OCI-LY1 (cell line): ENCODE results near the gene RPL11.

Source experiments
- H2AFZ ChIP-seq: fragments of 200-600 bp; sonication (generic), shearing (Covaris generic); 2 replicates; pipeline ENCODE4 v1.6.0; 2014; ENCODE audit warnings: antibody characterized with exemption, mild to moderate bottlenecking, low read length
- H3F3A ChIP-seq: fragments of 200-600 bp; sonication (generic), shearing (Covaris generic); 2 replicates; pipeline ENCODE4 v1.6.0; 2014; ENCODE audit warnings: mild to moderate bottlenecking, antibody characterized with exemption, low read length, moderate library complexity; ENCODE audit not compliant: insufficient read depth
- H3K27ac ChIP-seq: fragments of 200-600 bp; sonication (generic); 2 replicates; pipeline ENCODE4 v1.5.1; 2014; ENCODE audit warnings: low read length, mixed run types, mild to moderate bottlenecking, low read depth; ENCODE audit not compliant: poor library complexity, severe bottlenecking
- H3K27me3 ChIP-seq: fragments of 200-600 bp; sonication (generic); 2 replicates; pipeline ENCODE4 v1.6.0; 2014; ENCODE audit warnings: antibody characterized with exemption, mild to moderate bottlenecking, low read length, moderate library complexity; ENCODE audit not compliant: insufficient read depth
- H3K36me3 ChIP-seq: fragments of 200-600 bp; sonication (generic); 2 replicates; pipeline ENCODE4 v1.6.1; 2014; ENCODE audit warnings: mild to moderate bottlenecking, antibody characterized with exemption, low read length, moderate library complexity, mixed read lengths; ENCODE audit not compliant: insufficient read depth
- H3K4me1 ChIP-seq: fragments of 200-600 bp; sonication (generic); 2 replicates; pipeline ENCODE4 v1.5.1; 2014; ENCODE audit warnings: mild to moderate bottlenecking, low read length, moderate library complexity; ENCODE audit not compliant: insufficient read depth, severe bottlenecking
- H3K4me2 ChIP-seq: fragments of 200-600 bp; sonication (generic), shearing (Covaris generic); 2 replicates; pipeline ENCODE4 v1.6.1; 2014; ENCODE audit warnings: low read length
- H3K4me3 ChIP-seq: fragments of 200-600 bp; sonication (generic); 2 replicates; pipeline ENCODE4 v1.5.1; 2014; ENCODE audit warnings: low read length, low read depth, mild to moderate bottlenecking, mixed read lengths; ENCODE audit not compliant: poor library complexity, severe bottlenecking
- H3K79me2 ChIP-seq: fragments of 200-600 bp; shearing (Covaris generic); 2 replicates; pipeline ENCODE4 v1.6.1; 2016; ENCODE audit warnings: mixed run types, low read length, mixed read lengths; ENCODE audit not compliant: insufficient read depth
- H3K9ac ChIP-seq: fragments of 200-600 bp; sonication (generic), shearing (Covaris generic); 2 replicates; pipeline ENCODE4 v1.6.1; 2014; ENCODE audit warnings: mild to moderate bottlenecking, low read length, mixed read lengths
- H3K9me2 ChIP-seq: fragments of 200-600 bp; sonication (generic), shearing (Covaris generic); 2 replicates; pipeline ENCODE4 v1.6.1; 2014; ENCODE audit warnings: low read depth, mild to moderate bottlenecking, low read length, mixed read lengths
- H3K9me3 ChIP-seq: fragments of 200-600 bp; shearing (Covaris generic); 2 replicates; pipeline ENCODE4 v1.6.1; 2014; ENCODE audit warnings: low read length, mixed read lengths
- H4K20me1 ChIP-seq: fragments of 200-600 bp; sonication (generic), shearing (Covaris generic); 2 replicates; pipeline ENCODE4 v1.6.0; 2016; ENCODE audit warnings: mild to moderate bottlenecking, low read length; ENCODE audit not compliant: insufficient read depth
- EZH2 ChIP-seq: fragments of 200-600 bp; sonication (generic), shearing (Covaris generic); IDR thresholded peaks from 2 replicates; pipeline ENCODE4 v1.8.0; 2017; ENCODE audit warnings: borderline replicate concordance, mixed run types, mild to moderate bottlenecking, antibody characterized with exemption, low read length, moderate library complexity, mixed read lengths
- TF ChIP-seq, protein P1 (sequence below): fragments of 200-600 bp; sonication (generic), shearing (Covaris generic); IDR thresholded peaks from 2 replicates; pipeline ENCODE4 v1.5.1; 2017; ENCODE audit warnings: mild to moderate bottlenecking, antibody characterized with exemption, low read length, moderate library complexity, mixed read lengths

RPL11 gene

DNA sequence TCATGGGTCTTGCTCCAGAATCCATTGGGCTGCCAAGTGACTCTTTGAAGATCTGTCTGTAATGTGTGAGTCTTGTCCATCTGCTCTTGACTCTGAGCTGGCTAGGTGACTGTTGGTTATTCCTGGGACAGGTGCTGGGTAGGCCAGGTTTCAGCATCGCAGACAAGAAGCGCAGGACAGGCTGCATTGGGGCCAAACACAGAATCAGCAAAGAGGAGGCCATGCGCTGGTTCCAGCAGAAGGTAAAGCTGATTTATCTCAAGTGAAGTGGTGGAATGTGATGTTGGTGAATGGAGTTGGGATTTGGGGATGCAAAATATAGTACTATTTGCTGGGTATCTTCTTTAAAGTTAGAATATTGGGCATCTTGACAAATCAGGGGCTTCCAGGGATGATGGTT lies 4.1 kb downstream of the RPL11 start:
- peaks cover 86% of the 10 kb centered on the region for H3K36me3 ChIP-seq
- H4K20me1 ChIP-seq: peaks cover 6% of the 10 kb centered on the region; the same call in 1 of the 2 replicates
- no peaks in the 10 kb centered on the region; the same call in 1 of the 2 replicates for H3K9me3 ChIP-seq
- H3K79me2 ChIP-seq: peaks cover 68% of the 10 kb centered on the region
- no peak overlapping the region for H2AFZ ChIP-seq
- no peak overlapping the region for H3K27ac ChIP-seq
- H3K27me3 ChIP-seq: no peaks in the 10 kb centered on the region
- TF ChIP-seq EZH2: no peak
- TF ChIP-seq, protein P1, sequence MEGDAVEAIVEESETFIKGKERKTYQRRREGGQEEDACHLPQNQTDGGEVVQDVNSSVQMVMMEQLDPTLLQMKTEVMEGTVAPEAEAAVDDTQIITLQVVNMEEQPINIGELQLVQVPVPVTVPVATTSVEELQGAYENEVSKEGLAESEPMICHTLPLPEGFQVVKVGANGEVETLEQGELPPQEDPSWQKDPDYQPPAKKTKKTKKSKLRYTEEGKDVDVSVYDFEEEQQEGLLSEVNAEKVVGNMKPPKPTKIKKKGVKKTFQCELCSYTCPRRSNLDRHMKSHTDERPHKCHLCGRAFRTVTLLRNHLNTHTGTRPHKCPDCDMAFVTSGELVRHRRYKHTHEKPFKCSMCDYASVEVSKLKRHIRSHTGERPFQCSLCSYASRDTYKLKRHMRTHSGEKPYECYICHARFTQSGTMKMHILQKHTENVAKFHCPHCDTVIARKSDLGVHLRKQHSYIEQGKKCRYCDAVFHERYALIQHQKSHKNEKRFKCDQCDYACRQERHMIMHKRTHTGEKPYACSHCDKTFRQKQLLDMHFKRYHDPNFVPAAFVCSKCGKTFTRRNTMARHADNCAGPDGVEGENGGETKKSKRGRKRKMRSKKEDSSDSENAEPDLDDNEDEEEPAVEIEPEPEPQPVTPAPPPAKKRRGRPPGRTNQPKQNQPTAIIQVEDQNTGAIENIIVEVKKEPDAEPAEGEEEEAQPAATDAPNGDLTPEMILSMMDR: no peak
- H3F3A ChIP-seq: peaks cover 6% of the 10 kb centered on the region; the same call in 1 of the 2 replicates
- no peak overlapping the region for H3K4me2 ChIP-seq
- no peak overlapping the region for H3K9ac ChIP-seq
- H3K9me2 ChIP-seq: no peaks in the 10 kb centered on the region
- H3K4me3 ChIP-seq: no peak overlapping the region
- peaks cover 34% of the 10 kb centered on the region for H3K4me1 ChIP-seq

DNA sequence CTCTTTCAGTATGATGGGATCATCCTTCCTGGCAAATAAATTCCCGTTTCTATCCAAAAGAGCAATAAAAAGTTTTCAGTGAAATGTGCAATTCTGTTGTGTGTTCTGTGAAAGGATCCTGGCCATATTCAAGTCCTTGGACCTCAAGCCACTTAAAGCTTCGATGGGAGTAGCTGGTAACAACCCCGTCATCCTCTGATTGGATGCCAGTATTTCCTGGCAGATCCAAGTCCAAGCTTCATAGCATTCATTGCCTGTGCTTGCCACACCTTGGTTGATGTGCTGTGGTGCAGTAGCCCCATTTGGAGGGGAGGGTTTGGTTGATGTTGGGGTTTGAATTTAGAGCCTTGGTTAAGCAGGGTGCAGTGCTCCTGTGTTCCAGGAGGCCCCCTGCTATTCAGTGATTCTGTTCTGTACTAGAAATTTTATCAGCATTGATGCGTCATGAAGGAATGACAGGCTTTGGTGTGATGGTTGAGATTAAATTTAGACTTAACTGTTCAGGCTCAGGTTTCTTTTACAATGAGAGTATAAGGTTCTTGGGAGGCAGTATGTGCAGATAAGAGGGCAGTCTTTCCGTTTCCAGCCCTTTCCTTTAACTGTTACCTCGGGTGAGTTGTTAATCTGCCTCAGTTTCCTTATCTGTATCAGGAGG lies 4.9 kb downstream of the RPL11 start:
- H4K20me1 ChIP-seq: peaks cover 6% of the 10 kb centered on the region; the same call in 1 of the 2 replicates

DNA sequence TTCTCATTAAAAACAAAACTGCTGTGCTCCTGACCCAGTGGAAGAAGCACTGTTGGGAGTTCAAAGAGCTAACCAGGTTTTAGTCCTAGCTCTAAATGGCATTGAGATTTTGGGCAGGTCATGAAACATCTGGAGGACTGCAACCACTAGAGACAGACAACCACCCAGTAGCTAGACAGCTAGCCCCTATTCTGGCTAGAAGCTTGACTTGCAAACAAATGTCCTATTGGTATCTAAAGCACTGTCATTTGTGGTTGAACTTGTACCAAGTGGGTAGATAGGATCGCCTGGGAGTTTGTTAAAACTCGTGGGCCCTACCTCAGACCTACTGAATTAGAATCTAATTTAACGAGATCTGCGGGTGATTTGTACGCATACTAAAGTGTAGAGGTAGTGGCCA lies 6.9 kb downstream of the RPL11 start:
- peaks cover 24% of the 10 kb centered on the region for H3K4me1 ChIP-seq
- H4K20me1 ChIP-seq: peaks cover 6% of the 10 kb centered on the region; the same call in 1 of the 2 replicates
- no peak overlapping the region for H3K27ac ChIP-seq
- no peak overlapping the region for H3K9ac ChIP-seq
- H3F3A ChIP-seq: peaks cover 6% of the 10 kb centered on the region; the same call in 1 of the 2 replicates
- TF ChIP-seq, protein P1: no peak
- no peak for TF ChIP-seq EZH2
- no peak overlapping the region for H3K4me2 ChIP-seq
- no peaks in the 10 kb centered on the region for H3K9me3 ChIP-seq
- no peak overlapping the region for H3K4me3 ChIP-seq
- peaks cover 50% of the 10 kb centered on the region for H3K79me2 ChIP-seq
- no peak overlapping the region for H2AFZ ChIP-seq
- H3K36me3 ChIP-seq: peaks cover 99% of the 10 kb centered on the region
- H3K9me2 ChIP-seq: no peaks in the 10 kb centered on the region
- H3K27me3 ChIP-seq: no peaks in the 10 kb centered on the region

More for the DNA sequence above, 4.9 kb downstream of the RPL11 start:
- no peaks in the 10 kb centered on the region for H3K9me3 ChIP-seq
- H3K36me3 ChIP-seq: peaks cover 94% of the 10 kb centered on the region
- no peaks in the 10 kb centered on the region for H3K9me2 ChIP-seq
- peaks cover 34% of the 10 kb centered on the region for H3K4me1 ChIP-seq
- peaks cover 6% of the 10 kb centered on the region; the same call in 1 of the 2 replicates for H3F3A ChIP-seq
- peaks cover 68% of the 10 kb centered on the region for H3K79me2 ChIP-seq
- H3K27ac ChIP-seq: no peak overlapping the region
- TF ChIP-seq EZH2: no peak
- TF ChIP-seq, protein P1: no peak
- no peak overlapping the region for H3K9ac ChIP-seq
- no peak overlapping the region for H3K4me3 ChIP-seq
- H2AFZ ChIP-seq: no peak overlapping the region
- H3K4me2 ChIP-seq: no peak overlapping the region
- H3K27me3 ChIP-seq: no peaks in the 10 kb centered on the region
